Right atrium auricular region (tissue), 2 donors: ENCODE results near the gene ENOSF1. TPM values are rescaled to one million over a fixed set of nuclear protein-coding genes. Genes with fewer than 3 reads are reported as not detected.

Source experiments
- DNase-seq: peaks from one replicate; pipeline ENCODE4 v3.0.0-alpha.2; 2019; ENCODE audit warnings: low spot score
- H3K27ac ChIP-seq, 2 donors: fragments of 200-600 bp; sonication (generic); 1 replicate in 1 of 2; 2 replicates in 1 of 2; pipeline ENCODE4 v1.5.1; 2016 to 2019
- H3K27me3 ChIP-seq, 2 donors: fragments of 200-600 bp; sonication (generic); one replicate each; pipeline versions ENCODE4 v1.5.1 to v1.6.0; 2017 to 2019
- H3K36me3 ChIP-seq: fragments of 200-600 bp; sonication (generic); one replicate; pipeline ENCODE4 v1.5.1; 2016
- H3K4me1 ChIP-seq, 2 donors: fragments of 200-600 bp; sonication (generic); one replicate each; pipeline versions ENCODE4 v1.5.1 to v1.6.0; 2017 to 2019
- H3K4me3 ChIP-seq, 2 donors: fragments of 200-600 bp; sonication (generic); 1 replicate in 1 of 2; 2 replicates in 1 of 2; pipeline ENCODE4 v1.5.1; 2017 to 2019; ENCODE audit warnings: mild to moderate bottlenecking in 1 of 2, moderate library complexity in 1 of 2
- H3K9me3 ChIP-seq, 2 donors: fragments of 200-600 bp; sonication (generic); one replicate each; pipeline ENCODE4 v1.5.1; 2019
- total RNA-seq, 2 donors: library from RNA; depleted of rRNA; stranded (reverse); fragments of >200 nt; gene quantifications; one replicate each; pipeline ENCODE4 v1.1.0, GENCODE V29; 2016
- TF ChIP-seq, protein P1 (sequence below), 2 donors: fragments of 200-600 bp; sonication (generic); IDR thresholded peaks; one replicate each; pipeline ENCODE4 v1.5.1; 2019; ENCODE audit warnings: antibody characterized with exemption in 2 of 2

The ENOSF1 gene
- total RNA-seq, 2 donors from 2014 or later = 13.7 to 24.4 TPM

DNA sequence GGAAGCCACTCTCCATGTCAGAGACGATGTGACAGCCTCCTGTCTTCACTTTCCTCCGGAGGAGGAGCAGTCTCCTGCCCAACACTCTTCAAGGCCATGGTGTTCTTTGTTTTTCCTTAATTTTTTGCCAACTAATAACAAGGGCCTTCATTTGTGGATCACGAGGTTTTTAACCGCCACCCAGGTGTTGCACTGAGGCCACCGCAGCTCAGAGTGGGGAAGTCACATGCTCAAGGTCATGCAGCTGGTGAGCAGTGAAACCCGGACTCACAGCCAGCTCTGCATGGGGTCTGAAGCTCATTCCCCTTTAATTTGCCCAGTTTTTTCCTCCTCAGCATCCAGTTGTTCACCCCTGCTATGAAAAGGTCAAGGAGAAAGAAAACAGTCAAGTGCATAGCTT is 19.6 kb downstream of the ENOSF1 start:
- Histone ChIP-seq H3K36me3 (peaks cover 3% of the 10 kb centered on the region), H3K9me3 (no peaks in the 10 kb centered on the region), H3K27ac (no peak overlapping the region), H3K4me3 (no peak overlapping the region), H3K4me1 (peaks cover 0 to 9% of the 10 kb centered on the region in 2 donors), H3K27me3 (no peaks in the 10 kb centered on the region)
- TF ChIP-seq, protein P1, sequence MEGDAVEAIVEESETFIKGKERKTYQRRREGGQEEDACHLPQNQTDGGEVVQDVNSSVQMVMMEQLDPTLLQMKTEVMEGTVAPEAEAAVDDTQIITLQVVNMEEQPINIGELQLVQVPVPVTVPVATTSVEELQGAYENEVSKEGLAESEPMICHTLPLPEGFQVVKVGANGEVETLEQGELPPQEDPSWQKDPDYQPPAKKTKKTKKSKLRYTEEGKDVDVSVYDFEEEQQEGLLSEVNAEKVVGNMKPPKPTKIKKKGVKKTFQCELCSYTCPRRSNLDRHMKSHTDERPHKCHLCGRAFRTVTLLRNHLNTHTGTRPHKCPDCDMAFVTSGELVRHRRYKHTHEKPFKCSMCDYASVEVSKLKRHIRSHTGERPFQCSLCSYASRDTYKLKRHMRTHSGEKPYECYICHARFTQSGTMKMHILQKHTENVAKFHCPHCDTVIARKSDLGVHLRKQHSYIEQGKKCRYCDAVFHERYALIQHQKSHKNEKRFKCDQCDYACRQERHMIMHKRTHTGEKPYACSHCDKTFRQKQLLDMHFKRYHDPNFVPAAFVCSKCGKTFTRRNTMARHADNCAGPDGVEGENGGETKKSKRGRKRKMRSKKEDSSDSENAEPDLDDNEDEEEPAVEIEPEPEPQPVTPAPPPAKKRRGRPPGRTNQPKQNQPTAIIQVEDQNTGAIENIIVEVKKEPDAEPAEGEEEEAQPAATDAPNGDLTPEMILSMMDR (IDR thresholded peaks at IDR 0.05) = no peak
- DNase-seq = no peak

DNA sequence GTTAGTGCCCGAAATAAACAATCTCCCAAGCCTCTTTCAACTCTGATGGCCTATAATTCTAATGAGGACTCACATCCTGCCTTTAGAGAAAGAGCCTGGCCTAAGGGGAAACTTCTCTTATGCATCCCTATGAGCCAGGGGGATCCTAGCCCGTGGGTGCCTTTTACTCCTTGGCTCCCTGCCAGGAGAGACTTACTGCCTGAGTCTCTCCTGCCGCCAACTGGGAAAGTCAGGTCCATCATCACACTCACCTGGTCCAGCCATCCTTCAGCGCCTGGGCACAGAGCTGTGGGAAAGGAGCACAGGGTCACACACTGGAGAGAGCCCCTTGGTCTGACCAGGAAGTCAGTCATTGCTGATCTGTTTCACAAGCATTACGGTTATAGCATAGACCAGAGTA is 24.1 kb downstream of the ENOSF1 start:
- DNase-seq = no peak
- H3K9me3 ChIP-seq = no peaks in the 10 kb centered on the region
- H3K27me3 ChIP-seq = no peaks in the 10 kb centered on the region
- H3K27ac ChIP-seq = no peak overlapping the region
- H3K4me1 ChIP-seq = peaks cover 0 to under 1% of the 10 kb centered on the region in 2 donors
- peaks cover 8% of the 10 kb centered on the region for H3K36me3 ChIP-seq
- H3K4me3 ChIP-seq = no peak overlapping the region
- TF ChIP-seq, protein P1 (IDR thresholded peaks at IDR 0.05) = no peak

DNA sequence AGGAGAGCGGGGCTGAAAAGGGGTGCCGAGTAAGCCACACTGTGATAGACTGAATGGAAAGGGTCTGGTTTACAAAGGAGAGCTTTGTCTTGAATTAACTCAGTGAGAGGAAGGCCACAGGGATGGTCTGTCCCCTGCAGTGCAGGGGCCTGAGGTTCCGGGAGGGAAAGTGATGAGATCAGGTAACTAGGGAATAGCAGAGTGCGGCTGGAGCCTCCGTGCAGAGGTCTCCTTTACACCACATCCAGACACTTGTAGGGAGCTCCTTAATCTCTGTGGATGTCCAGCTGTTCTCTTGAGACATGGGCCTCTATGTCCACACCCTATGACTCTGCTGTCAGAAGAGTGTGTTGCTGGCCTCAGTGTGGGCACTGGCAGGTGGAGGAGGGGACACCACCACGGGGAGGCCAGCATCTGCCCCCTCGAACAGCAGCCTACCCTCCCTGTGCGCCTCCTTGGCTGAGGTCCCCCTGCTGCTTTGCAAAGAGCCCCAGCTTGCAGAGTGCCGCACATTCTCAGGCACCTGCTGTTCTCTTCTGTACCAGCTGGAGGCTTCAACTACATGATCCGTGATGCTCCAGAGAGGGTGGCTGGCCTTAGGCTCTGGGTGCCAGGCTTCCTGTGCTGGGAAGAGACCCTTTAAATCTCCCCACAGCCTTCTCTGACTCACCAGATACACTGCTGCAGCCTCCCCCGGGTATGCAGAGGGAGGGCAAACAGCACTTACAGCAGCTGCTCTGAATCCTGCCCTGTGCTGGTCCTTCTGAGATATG is 25.9 kb downstream of the ENOSF1 start:
- Histone ChIP-seq H3K4me3 (no peak overlapping the region), H3K27ac (no peak overlapping the region), H3K4me1 (no peaks in the 10 kb centered on the region), H3K36me3 (peaks cover 23% of the 10 kb centered on the region), H3K9me3 (no peaks in the 10 kb centered on the region), H3K27me3 (no peaks in the 10 kb centered on the region)
- DNase-seq = no peak
- TF ChIP-seq, protein P1 (IDR thresholded peaks at IDR 0.05) = no peak

DNA sequence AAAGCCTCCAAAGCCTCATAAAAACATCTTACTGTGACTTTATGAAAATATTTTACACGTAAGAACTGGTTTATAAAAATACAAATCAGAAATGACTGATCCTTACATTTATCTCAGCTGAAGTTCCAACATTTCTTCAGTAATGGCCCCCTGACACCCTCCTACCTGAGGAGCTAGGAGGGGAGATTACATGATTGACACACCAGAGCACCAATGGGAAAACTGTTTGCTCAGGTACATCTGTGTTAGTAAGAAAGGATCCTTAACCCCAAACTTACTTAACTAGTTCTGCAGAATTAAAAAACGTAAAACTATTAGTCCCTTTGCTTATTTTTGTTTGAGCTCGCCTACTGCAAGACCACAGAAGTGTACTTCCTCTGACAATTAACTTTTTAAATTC is 27.0 kb downstream of the ENOSF1 start:
- H3K27me3 ChIP-seq = no peaks in the 10 kb centered on the region
- H3K36me3 ChIP-seq = peaks cover 25% of the 10 kb centered on the region
- H3K4me3 ChIP-seq = no peak overlapping the region
- no peak for DNase-seq
- H3K4me1 ChIP-seq = no peaks in the 10 kb centered on the region
- no peaks in the 10 kb centered on the region for H3K9me3 ChIP-seq
- TF ChIP-seq, protein P1 (IDR thresholded peaks at IDR 0.05) = no peak
- no peak overlapping the region for H3K27ac ChIP-seq

DNA sequence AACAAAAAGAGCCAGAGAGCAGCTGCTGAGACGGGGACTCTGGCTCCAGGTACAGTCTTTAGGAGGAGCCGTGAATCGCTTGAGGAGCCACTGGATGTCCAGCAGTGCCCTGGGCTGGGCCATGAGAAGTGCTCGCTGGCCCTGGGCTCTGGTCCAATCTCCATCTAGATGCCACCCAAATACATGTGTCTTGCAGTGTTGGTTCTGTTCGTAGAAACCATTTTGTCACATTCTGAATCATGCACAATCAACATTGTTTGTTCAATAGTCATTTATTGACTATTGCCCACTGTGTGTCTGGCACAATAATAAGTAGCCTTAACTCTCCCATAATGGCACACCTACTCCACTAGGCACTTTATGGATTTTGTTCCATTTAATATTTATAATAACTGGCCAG is 28.9 kb downstream of the ENOSF1 start:
- Histone ChIP-seq H3K36me3 (peaks cover 24% of the 10 kb centered on the region), H3K4me3 (no peak overlapping the region)

More for the DNA sequence above, 28.9 kb downstream of the ENOSF1 start:
- TF ChIP-seq, protein P1 (IDR thresholded peaks at IDR 0.05) = no peak
- H3K27ac ChIP-seq = no peak overlapping the region
- H3K4me1 ChIP-seq = no peaks in the 10 kb centered on the region
- H3K9me3 ChIP-seq = no peaks in the 10 kb centered on the region
- no peak for DNase-seq
- no peaks in the 10 kb centered on the region for H3K27me3 ChIP-seq
